Measurements from ENCODE around the gene PTPRM. TPM values are rescaled to one million over a fixed set of nuclear protein-coding genes. Genes with fewer than 3 reads are reported as not detected.

The PTPRM gene
- total RNA-seq, 1 donor from 2014 or later = 13.9 TPM

DNA sequence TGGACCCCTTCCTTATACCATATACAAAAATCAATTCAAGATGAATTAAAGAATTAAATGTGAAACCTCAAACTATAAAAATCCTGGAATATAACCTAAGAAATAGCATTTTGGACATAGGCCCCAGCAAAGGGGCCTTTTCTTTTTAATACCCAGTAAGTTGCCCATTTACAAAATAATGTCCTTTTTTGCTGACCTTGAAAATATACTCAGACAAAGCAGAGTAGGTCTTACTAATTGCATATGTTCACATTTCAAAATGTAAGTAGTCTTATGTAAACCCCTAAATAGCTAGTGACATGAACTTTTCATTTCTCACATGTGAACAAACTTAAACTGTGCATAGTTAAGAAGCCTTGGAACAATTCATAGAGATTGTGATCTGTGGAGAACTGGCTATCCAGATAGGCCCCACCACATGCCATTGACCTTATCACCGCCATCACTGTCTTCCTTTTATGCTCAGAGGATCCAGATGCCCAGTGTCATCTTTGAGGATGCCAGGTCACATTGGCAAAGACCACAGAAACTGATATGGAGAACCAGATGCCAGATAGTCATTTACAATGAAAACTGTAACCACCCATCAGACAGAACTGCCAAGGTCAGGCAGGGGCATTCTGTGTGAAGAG is 759.8 kb downstream of the PTPRM start:
- H2AFZ ChIP-seq (replicated peaks) = no peak overlapping the region
- H3K9me3 ChIP-seq (ENCODE audit: low read depth) = no peaks in the 10 kb centered on the region
- H3K27ac Mint-ChIP-seq = no peak overlapping the region
- no peaks in the 10 kb centered on the region for H3K27me3 Mint-ChIP-seq (ENCODE audit: insufficient read depth, low read depth)
- no peak for TF ChIP-seq EZH2 (IDR thresholded peaks at IDR 0.05)
- TF ChIP-seq, protein P1, sequence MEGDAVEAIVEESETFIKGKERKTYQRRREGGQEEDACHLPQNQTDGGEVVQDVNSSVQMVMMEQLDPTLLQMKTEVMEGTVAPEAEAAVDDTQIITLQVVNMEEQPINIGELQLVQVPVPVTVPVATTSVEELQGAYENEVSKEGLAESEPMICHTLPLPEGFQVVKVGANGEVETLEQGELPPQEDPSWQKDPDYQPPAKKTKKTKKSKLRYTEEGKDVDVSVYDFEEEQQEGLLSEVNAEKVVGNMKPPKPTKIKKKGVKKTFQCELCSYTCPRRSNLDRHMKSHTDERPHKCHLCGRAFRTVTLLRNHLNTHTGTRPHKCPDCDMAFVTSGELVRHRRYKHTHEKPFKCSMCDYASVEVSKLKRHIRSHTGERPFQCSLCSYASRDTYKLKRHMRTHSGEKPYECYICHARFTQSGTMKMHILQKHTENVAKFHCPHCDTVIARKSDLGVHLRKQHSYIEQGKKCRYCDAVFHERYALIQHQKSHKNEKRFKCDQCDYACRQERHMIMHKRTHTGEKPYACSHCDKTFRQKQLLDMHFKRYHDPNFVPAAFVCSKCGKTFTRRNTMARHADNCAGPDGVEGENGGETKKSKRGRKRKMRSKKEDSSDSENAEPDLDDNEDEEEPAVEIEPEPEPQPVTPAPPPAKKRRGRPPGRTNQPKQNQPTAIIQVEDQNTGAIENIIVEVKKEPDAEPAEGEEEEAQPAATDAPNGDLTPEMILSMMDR (IDR thresholded peaks at IDR 0.05) = no peak
- no peak overlapping the region for H3K4me2 ChIP-seq
- no peak overlapping the region for H3K9ac ChIP-seq
- H3K79me2 ChIP-seq (ENCODE audit: low read depth) = no peaks in the 10 kb centered on the region
- H3K9me3 Mint-ChIP-seq = no peaks in the 10 kb centered on the region
- H3K27me3 ChIP-seq = no peaks in the 10 kb centered on the region
- H3K4me1 Mint-ChIP-seq = no peaks in the 10 kb centered on the region
- H3K4me1 ChIP-seq = no peaks in the 10 kb centered on the region
- no peaks in the 10 kb centered on the region for H3K36me3 Mint-ChIP-seq
- no peak overlapping the region for H3K27ac ChIP-seq
- no peaks in the 10 kb centered on the region for H4K20me1 ChIP-seq (ENCODE audit: low read depth)
- no peaks in the 10 kb centered on the region for H3F3A ChIP-seq (ENCODE audit: low read depth)
- DNase-seq (ENCODE audit: low spot score) = no peak
- H3K4me3 ChIP-seq = no peak overlapping the region
- H3K4me3 Mint-ChIP-seq = no peak overlapping the region
- H3K36me3 ChIP-seq = no peaks in the 10 kb centered on the region

DNA sequence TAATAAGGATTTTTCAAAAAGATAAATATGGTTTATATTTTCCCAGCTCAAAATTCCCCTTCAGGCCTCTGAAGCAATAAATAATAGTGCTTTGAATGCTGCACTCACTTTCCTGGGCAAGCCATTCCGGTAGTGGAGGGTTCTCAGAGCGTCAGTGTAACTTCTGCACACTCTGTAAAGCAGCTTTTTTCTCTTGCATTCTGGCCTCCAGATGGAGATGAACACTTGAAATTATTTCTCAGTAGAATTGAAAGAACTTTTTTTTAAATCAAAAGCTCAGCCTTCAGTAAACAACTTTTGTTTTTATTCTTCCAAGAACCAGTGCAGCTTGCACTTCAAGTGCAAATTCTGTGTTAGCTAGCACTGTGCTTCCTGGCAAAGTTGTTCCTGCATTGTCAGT is 761.0 kb downstream of the PTPRM start:
- no peaks in the 10 kb centered on the region for H3K27me3 Mint-ChIP-seq (ENCODE audit: insufficient read depth, low read depth)
- H3K9me3 ChIP-seq (ENCODE audit: low read depth) = no peaks in the 10 kb centered on the region
- H3K9ac ChIP-seq = no peak overlapping the region
- no peaks in the 10 kb centered on the region for H3K9me3 Mint-ChIP-seq
- no peak overlapping the region for H3K27ac Mint-ChIP-seq
- H2AFZ ChIP-seq (replicated peaks) = no peak overlapping the region
- H3K36me3 Mint-ChIP-seq = no peaks in the 10 kb centered on the region
- no peaks in the 10 kb centered on the region for H3K79me2 ChIP-seq (ENCODE audit: low read depth)
- no peak overlapping the region for H3K4me3 Mint-ChIP-seq
- H3K27me3 ChIP-seq = no peaks in the 10 kb centered on the region
- no peak overlapping the region for H3K4me3 ChIP-seq
- TF ChIP-seq, protein P1 (IDR thresholded peaks at IDR 0.05) = no peak
- TF ChIP-seq EZH2phosphoT487 (IDR thresholded peaks at IDR 0.05) (no peak), EZH2 (IDR thresholded peaks at IDR 0.05) (no peak)
- no peaks in the 10 kb centered on the region for H4K20me1 ChIP-seq (ENCODE audit: low read depth)
- no peaks in the 10 kb centered on the region for H3F3A ChIP-seq (ENCODE audit: low read depth)
- H3K27ac ChIP-seq = no peak overlapping the region
- no peak for DNase-seq (ENCODE audit: low spot score)
- no peaks in the 10 kb centered on the region for H3K36me3 ChIP-seq
- no peaks in the 10 kb centered on the region for H3K4me1 Mint-ChIP-seq
- H3K4me2 ChIP-seq = no peak overlapping the region
- no peaks in the 10 kb centered on the region for H3K4me1 ChIP-seq

DNA sequence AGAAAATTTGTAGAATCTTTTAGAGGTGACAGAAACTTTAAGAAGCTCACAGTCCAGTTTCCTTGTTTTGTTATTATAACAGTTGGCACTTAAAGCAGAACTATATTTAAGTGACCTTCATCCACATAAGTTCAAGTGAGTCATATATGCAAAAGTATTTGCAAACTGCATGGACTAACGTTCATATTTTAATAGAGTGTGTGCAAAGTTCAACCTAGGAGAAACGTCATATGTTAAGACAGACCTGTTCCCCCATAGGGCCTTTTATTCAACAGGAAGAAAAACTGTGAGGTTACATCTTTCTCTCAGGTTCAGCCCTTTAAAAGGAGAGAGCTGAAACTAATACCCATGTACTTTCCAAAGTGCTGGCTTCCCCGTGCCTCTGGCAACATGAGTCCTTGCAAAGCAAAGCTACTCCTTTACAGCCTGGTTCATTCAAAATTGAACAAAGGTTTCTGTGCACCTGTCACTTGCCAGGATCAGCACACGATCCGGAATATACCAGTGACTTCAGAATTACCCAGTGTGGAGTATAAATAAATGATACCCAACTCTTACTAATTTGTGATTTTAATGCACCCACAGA is 762.2 kb downstream of the PTPRM start:
- no peak overlapping the region for H3K4me3 Mint-ChIP-seq
- H3K9me3 Mint-ChIP-seq = no peaks in the 10 kb centered on the region
- no peak for DNase-seq (ENCODE audit: low spot score)
- Histone ChIP-seq H3K79me2 (ENCODE audit: low read depth) (no peaks in the 10 kb centered on the region), H3K27me3 (no peaks in the 10 kb centered on the region), H3K4me2 (no peak overlapping the region), H2AFZ (replicated peaks) (no peak overlapping the region), H3K9ac (no peak overlapping the region), H3K4me1 (peaks cover 8% of the 10 kb centered on the region), H3K36me3 (no peaks in the 10 kb centered on the region), H3K27ac (no peak overlapping the region), H3F3A (ENCODE audit: low read depth) (no peaks in the 10 kb centered on the region), H4K20me1 (ENCODE audit: low read depth) (no peaks in the 10 kb centered on the region), H3K9me3 (ENCODE audit: low read depth) (no peaks in the 10 kb centered on the region), H3K4me3 (no peak overlapping the region)
- no peaks in the 10 kb centered on the region for H3K4me1 Mint-ChIP-seq
- no peaks in the 10 kb centered on the region for H3K36me3 Mint-ChIP-seq
- no peaks in the 10 kb centered on the region for H3K27me3 Mint-ChIP-seq (ENCODE audit: insufficient read depth, low read depth)
- no peak overlapping the region for H3K27ac Mint-ChIP-seq
- TF ChIP-seq EZH2phosphoT487 (IDR thresholded peaks at IDR 0.05) (no peak), EZH2 (IDR thresholded peaks at IDR 0.05) (no peak)
- TF ChIP-seq, protein P1 (IDR thresholded peaks at IDR 0.05) = no peak

Measured in neural progenitor cell (in vitro differentiated cells).